SK-N-SH treated with all-trans-retinoic acid at 6 μM for 48 hours (cell line): ENCODE data around the gene ZACN.

Source experiments
- CSDC2 ChIP-seq: fragments of 250-450 bp; sonication (Bioruptor Pico); IDR thresholded peaks from 2 replicates; pipeline ENCODE4 v1.5.0; 2020; ENCODE audit warnings: mild to moderate bottlenecking, moderate library complexity
- TF ChIP-seq, protein P1 (sequence below): fragments of 250-450 bp; sonication (Bioruptor Pico); IDR thresholded peaks from 2 replicates; pipeline ENCODE4 v1.8.0; 2020; ENCODE audit warnings: mild to moderate bottlenecking, moderate library complexity, borderline replicate concordance

- TF ChIP-seq, protein P1, sequence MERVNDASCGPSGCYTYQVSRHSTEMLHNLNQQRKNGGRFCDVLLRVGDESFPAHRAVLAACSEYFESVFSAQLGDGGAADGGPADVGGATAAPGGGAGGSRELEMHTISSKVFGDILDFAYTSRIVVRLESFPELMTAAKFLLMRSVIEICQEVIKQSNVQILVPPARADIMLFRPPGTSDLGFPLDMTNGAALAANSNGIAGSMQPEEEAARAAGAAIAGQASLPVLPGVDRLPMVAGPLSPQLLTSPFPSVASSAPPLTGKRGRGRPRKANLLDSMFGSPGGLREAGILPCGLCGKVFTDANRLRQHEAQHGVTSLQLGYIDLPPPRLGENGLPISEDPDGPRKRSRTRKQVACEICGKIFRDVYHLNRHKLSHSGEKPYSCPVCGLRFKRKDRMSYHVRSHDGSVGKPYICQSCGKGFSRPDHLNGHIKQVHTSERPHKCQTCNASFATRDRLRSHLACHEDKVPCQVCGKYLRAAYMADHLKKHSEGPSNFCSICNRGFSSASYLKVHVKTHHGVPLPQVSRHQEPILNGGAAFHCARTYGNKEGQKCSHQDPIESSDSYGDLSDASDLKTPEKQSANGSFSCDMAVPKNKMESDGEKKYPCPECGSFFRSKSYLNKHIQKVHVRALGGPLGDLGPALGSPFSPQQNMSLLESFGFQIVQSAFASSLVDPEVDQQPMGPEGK (CRISPR knock-in tag), result no peak
- TF ChIP-seq CSDC2, result no peak
These were observed 32.9 kb upstream of the ZACN start for GRCh38 chr17:76046064-76046463.
